Measurements from ENCODE around the gene ARID5B.

The ARID5B gene

DNA sequence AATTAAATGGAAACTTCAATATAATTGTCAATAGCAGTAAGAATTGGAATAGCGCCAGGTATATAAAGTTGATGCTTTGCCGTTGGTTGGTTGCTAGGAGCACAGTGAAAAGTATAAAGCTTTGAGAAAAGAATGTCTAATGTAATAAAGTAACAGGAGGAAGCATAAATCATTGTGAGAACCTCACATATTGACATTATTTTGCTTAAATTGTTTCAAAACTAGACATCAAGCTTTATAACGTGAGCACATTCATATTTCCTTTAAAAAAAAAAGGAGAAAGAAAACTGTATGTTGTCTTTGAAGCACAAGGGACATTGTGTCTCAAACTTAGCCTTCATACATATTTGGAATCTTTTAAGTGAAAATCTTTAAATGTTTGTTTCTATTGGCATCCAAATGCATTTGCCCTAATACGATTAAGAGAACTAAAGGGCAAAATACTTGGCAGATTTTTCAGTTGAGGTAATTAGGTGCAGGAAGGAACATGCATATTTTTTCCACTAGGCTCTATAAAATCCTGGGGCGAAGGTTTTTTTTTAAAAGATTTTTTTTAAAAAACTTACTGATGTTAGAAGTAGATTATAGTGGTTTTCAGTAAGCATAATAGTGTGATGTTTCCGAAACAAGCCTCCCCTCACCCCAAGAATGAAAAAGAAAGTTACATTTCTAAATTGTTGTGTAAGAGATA is 92.4 kb downstream of the ARID5B start:
- DNase-seq, result no peak

DNA sequence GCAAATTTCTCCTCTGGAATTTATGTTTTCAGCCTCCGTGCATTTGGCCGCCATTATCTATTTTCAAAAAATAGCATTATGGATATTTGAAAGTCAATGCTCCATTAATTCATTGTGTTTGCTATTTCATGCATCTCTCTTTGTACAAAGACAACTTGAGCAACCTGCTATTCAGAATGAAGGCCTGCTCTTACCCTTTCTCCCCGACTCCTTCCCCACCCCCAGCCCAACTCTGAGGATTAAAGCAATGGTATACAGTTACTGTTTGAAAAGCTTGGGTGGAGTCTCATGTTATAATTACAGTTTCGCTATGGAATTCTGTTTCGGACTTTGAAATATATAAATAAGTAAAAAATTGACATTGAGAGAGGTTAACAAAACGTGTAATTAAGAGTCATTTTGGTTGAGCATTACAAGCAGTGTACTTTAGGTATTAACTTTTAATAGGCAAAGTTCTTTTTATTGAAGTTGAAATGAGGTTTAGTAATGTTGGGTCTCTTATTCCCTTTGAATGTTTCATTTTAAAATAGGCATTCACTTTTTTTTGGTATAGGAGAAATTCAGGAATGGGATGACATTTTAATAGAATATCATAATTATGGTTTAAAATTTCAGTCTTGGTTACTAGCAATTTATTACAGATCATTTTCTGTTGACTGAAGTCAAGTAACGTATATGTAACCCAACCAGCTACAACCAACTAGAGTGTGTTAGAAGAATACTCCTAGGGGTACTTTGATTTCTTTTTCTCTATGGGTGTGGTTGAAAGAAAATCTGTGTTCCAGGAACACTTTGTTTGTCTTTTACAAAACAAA is 93.1 kb downstream of the ARID5B start:
- DNase-seq, result no peak

DNA sequence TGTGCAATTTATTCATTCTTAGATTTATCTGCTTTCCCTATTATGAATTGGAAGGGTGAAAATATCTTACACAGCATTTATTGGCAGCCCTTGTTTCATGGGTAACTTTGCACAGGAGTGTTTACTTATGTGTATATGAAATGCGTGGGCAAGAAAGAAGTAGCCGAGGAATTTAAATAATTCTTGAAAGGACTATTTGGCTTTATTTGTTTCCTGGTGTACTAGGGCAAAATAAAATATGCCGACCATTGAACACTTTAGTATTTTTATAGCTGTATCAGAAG is 93.7 kb downstream of the ARID5B start:
- no peak for DNase-seq

DNA sequence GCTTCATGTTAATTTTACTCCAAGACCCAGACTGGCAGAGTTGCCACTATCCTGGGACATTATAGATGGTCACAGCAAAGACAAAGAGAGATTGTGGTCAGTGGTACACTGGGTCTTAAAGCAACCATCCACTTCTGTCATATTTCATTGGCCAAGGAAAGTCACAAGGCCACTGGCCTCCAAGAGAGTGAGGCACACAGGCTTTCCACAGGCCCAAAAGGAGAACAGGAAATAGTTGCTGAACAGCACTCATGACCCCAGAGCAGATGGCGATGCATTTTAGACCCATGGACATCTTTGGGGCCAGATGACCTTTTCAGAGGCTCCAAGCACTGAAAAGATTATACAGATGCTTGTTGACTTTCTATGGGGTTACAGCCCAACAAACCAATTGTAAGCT is 97.4 kb downstream of the ARID5B start:
- no peak for DNase-seq

DNA sequence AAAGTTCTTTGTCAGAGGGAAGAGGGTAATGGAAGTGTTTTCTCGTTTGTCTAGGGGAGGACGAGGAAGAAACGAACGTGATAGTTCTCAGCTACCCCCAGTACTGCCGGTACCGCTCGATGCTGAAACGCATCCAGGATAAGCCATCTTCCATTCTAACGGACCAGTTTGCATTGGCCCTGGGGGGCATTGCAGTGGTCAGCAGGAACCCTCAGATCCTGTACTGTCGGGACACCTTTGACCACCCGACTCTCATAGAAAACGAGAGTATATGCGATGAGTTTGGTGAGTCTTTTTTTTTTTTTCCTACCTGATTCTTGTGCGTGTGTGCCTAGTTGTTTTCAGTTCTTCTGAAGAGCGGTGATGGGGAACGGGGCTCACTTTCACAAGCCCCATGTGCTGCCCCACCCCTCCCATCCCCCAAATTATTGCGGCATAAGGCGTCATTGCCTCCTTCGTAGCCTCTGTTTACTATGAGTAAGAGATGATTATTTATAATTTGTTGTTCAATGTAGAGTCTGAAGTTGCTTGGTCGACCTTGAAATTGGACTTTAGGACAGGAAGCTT is 98.6 kb downstream of the ARID5B start:
- no peak for DNase-seq

DNA sequence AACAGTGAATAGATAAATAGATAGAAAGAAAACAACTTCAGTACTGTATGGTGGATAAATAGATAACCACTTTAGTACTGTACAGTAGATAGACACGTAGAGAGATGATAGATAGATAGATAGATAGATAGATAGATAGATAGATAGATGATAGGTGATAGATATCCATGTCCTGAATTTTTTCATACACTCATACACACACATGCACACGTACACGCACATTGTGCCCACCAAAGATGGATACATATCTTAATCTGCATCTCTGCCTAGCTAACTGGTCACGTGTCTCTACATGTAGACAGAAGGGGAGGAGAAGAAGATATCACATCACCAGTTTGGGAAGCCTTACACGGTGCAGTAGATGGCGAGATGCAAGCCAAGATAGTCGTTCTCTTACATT is 99.2 kb downstream of the ARID5B start:
- DNase-seq, result no peak

DNA sequence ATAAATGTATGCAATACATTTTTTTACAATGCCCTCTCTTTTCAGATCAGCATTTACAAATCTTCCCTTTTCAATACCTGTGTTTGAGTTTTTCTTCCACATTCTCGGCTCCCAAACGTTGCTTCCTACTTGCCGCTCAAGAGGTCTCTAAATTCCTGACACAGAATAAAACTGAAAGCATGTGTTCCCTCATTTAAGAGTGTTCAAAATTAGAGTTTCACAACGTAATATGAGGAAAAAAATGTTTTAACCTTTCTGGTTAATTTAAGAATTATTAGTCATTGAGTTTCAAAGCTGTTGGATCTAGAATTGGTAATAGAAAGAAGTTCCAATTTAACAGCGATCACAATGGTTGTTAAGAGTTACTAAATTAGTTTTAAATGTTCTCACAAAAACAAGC is 100.4 kb downstream of the ARID5B start:
- no peak for DNase-seq

DNA sequence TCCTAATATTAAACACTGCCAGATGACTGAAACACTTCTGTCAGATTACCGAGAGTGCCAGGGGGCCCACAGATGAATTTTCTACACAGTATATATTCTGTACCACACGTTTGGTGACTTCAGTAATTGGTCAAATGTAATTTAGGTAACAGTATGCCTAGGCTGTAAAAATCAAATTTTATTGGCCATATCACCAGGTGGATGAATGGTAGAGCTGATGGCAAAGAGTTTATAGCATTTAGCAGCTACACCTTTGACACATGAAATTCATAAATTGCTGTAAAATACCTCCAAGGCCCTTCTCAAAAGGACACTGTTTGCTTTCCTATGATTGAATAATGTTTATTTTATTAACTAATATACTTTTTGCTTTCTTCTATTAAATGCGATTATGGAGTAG is 101.3 kb downstream of the ARID5B start:
- no peak for DNase-seq

DNA sequence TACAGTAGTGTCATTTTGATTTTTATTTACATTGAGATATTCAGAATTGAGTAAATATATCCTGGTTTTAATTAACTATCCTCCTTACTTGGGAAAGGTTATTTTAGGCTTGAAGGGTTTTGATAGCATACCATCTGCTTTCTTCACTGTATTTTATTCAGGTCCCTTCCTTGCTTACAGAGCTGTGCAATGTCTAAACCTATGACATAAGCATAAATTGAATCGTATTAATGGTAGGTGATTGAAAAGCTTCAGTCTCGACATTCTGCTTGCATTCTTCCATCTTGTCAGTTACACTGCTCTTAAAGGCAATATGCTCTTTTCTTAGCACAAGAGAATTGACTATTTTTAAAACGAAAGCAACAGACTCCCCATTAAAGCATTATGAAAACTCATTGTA is 102.5 kb downstream of the ARID5B start:
- no peak for DNase-seq

DNA sequence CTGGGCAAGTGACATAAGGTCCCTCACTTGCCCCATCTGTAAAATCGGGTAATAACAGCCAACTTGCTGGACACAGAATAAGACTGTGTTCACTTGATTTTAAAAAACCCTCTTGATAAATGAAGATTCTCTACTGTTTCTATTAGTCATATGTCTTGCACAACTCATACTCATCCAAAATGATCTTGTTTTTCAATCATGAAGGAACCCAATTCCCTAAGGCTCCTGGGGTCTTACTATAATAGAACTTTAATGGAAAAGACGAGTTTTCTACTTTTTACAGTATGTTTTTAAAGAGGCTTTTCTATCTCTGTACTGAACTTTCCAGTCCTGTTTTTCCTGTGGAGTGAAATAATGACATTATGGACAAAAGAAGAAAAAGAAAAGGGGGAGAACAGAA is 103.8 kb downstream of the ARID5B start:
- no peak for DNase-seq

DNA sequence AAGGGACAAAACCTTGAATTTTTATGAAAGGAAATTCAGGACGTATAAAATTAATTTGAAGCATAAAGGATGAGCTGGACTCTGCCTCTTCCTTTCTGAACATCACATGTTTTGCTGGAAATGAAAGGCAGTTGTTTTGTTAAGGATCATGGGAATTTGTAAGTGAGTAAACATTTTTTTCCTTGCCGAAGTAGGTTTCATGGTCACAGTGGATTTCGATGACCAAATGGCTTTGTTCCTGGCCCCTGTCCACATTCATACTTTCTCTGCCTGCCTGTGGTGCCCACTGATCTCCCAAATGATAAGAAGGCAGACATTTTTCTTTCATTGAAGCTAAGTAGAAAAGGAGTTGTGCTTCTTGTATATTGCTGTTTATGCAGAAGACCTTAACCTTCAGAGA is 104.2 kb downstream of the ARID5B start:
- DNase-seq, result no peak

DNA sequence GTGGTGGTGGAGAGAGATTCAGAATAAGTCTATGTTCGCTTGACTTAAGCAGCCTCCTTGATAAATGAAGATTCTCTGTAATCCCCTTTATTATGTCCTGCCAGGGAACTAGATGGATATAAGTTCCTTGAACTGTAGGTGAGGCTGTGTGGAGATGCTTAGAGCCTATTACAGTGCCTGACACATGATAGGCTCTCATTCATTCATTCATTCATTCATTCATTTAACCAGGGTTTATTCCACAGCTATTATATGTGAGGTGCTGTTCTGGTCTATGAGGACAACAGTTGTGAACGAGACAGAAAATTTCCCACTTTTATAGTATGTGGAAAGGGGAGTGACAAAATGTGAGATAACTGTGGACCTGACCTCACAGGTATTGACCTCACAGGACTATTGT is 105.6 kb downstream of the ARID5B start:
- DNase-seq, result no peak

DNA sequence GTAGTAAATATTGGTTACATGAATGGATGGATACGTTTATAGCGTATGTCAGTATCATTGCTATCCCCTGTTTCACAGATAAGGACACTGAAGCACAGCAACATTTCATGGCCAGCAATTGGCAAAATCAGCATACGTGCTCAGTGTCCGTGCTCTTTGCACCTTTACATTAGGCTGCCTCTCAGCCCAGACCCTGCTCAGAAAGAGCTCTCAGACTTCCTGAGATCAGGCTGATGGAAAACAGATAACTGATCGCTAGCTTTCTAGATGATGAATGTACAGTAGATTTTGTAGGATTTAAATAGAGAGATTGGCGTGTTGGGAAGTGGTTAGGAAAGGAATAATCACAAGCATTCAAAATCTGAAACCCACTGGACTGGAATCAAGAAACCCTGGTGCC is 106.7 kb downstream of the ARID5B start:
- no peak for DNase-seq

DNA sequence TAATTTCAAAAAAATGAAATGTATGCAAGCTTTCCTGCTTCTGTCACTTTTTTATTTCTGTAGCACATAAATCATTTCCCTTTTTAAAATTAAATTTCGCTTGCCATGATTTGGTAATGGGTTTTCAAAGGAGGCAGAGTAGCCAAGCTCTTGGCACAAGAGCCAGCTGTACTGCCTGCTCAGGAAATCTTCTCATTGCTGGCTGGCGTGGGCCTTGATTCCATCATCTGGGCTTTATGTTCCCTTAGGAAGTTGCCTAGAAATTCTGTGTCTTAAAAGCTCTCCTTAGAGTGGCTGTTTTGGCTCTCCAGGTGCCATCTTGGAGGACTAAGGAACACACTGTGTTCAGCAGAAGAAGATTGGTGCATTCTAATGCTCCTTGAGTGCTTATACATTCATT is 107.4 kb downstream of the ARID5B start:
- no peak for DNase-seq

DNA sequence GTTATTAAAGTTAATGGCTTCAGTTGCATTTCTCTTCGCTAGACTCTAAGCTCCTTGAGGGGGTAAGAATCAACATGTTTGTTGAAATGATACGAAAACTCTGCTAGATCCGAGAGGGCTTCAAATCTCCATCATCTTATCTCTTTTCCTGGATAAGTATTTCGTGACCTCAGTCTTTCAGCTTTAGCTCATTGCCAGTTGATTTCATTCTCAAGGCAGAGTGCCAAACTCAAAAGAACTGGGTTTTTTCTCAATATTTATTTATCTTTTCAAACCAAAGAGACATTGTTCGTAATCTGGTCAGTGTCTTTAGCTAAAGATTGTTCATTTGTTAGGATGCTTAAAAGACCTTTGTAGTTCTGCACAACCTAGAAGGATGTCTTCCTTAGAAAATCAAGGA is 108.9 kb downstream of the ARID5B start:
- no peak for DNase-seq

DNA sequence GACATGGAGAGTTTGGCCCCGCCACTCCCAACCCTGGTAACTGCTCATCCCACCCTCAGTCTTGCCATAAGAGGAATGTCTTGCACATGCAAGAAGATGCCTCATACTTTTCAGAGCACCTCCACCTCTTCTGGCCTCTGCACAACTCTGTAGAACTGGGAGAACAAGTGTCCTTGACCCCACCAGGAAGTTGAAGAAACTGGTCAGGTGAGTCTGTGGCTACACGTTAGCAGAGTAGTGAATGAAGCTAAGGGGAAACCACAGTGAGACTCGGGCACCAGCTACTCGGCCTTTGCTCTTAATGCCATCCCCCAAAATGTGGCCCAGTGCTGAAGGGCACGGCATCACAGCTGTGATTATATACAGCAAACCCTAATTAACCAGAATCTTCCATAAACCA is 110.1 kb downstream of the ARID5B start:
- DNase-seq, result no peak

DNA sequence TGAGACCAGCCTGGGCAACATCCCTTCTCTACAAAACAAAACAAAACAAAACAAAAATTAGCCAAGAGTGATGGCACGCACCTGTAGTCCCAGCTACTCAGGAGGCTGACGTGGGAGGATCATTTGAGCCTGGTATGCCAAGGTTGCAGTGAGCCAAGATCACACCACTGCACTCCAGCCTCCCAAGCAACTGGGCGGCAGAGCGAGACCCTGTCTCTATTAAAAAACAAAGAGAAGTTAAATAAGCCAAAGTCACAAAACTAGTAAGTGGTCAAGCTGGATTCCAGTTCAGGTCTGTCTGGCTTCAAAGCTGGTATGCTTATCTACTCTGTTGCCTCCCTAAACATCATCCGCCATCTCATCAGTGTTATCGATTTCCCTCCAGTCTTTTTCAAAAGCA is 110.8 kb downstream of the ARID5B start:
- no peak for DNase-seq

DNA sequence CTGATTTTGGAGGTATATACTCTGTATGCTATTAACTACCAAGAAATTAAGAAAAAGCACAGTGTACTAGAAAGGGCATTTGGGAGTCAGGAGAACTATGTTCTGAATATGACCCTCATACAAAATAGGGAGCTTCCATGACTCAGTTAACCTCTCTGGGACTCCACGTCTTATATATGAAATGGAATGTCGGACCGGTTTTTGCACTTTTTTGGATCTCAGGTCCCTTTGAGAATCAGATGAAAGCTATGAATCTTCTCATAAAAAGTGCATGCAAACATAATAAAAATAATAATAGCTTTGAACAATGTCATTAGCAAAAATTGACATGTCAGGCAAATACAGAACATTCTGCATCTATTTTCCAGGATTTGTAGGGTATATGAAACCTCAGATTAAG is 113.0 kb downstream of the ARID5B start:
- DNase-seq, result no peak

DNA sequence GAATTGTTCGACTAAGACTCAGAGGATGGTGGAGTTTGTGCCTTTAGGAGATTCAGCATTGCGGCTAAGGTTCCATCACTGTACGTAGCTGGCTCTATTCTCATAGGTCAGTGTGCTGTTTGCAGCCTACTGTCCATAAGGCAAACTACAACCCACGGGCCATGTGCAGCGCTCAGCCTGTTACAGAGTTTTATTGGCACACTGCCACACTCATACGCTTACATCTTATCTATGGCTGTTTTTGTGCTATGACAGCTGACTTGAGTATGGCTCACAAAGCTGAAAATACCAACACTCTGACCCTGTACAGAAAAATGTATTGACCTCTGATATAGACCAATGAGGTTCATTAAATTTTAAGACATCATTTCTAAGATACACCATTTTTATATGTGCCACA is 114.5 kb downstream of the ARID5B start:
- DNase-seq, result no peak

DNA sequence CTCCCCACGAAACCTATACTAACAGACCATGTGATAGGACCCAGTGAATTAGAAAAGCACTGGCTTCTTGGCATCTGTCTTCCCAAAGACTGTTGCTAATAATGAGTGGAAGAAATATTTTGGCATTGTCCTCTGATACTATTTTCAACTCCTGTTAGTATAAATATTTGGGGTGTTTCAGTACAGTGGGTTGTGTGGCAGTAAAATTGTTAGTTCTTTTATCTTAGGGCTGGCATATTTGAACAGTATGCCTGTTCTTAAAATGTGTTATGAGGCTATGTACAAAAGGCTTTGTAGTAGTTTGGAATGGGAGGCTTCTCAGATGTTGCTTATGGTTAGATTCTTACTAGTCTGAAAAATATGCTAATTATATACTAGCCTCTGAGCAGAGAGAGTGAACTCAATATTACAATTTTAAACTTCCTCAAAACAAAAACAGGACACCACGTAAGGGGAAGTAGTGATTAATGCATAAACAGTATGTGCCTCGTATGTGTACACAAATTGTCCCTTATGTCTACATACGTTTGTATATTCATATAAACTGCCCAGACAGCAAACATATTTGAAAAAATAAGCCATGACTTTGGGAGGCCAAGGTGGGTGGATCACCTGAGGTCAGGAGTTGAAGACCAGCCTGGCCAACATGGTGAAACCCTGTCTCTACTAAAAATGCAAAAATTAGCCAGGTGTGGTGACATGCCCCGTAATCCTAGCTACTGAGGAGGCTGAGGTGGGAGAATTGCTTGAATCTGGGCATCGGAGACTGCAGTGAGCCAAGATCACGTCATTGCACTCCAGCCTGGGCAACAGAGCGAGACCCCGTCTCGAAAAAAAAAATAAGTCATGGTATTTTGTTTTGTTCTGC is 115.4 kb downstream of the ARID5B start:
- DNase-seq, result no peak

DNA sequence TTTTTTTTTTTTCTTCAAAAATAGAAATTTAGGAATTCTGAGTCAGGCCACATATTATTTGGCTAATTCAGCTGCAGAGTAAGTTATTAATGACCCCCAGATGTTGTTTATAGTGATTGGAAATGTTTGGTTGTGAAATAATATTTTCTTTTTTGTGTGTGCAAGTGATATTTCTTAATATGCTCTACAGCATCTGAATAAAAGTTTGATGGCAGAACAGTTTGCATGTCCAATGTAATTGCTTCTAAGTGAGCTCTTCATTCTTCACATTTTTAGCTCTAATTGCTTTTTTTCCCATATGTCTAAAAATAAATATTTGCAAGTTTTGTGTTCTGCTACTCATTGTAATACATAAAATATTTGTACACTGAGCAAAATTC is 116.0 kb downstream of the ARID5B start:
- no peak for DNase-seq

DNA sequence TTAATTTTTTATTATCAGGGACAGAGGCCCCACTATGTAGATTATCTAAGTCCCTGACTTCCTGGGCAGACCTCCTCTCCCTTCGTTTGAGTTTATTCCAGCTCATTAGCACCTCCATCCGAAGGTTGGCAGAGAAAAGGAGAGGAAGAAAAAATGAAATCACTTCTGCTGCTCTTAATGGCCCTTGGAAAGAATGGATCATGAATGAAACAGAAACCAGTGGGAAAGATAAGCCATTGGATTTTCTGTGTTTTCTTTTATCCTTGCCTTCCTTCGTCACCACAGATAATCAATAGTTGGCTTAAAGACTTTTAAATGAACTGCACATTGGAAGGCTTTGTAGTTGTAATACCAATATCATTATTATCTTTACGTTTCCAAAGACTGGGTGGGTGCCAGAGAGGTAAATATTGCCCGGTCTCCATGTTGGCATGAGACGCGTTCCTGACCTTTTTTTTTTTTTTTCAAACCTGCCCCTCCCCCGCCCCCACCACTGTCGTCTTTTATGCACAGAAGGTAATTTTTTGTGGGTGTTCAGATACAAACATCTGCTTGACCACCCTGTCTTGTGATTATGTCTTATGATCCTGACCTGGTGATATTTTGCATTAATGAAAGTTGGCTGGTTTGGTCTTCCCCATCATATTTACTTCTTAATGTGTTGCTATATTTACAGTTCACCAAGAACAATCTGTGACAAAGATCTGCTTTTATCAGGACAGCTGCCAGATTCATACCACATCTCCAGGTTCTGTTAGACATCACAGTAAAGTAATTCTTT is 116.8 kb downstream of the ARID5B start:
- DNase-seq, result no peak

Measured in RPMI8226 (cell line).